GM19452 (cell line): ENCODE results near the gene COPG2.

ENCODE experiments used
- ATAC-seq: cut with Tn5 transposase; IDR thresholded peaks from one replicate; pipeline ENCODE4 v1.9.1; 2021; ENCODE audit not compliant: unreplicated experiment

The COPG2 gene

GRCh38 chr7:130478991-130479390 is 189.6 kb downstream of the COPG2 start:
- ATAC-seq: no peak

- ATAC-seq: no peak
Observed at GRCh38 chr7:130476297-130477150, 192.0 kb downstream of the COPG2 start.

GRCh38 chr7:130475776-130476175 is 192.8 kb downstream of the COPG2 start:
- no peak for ATAC-seq

GRCh38 chr7:130473876-130474275 is 194.7 kb downstream of the COPG2 start:
- no peak for ATAC-seq

GRCh38 chr7:130473289-130473688 is 195.3 kb downstream of the COPG2 start:
- ATAC-seq: no peak

GRCh38 chr7:130471974-130472373 is 196.6 kb downstream of the COPG2 start:
- no peak for ATAC-seq

GRCh38 chr7:130468612-130469011 is 199.9 kb downstream of the COPG2 start:
- ATAC-seq: no peak

GRCh38 chr7:130463553-130464434 is 204.8 kb downstream of the COPG2 start:
- no peak for ATAC-seq

- ATAC-seq: no peak
Observed at GRCh38 chr7:130461272-130461671, 207.3 kb downstream of the COPG2 start.

- no peak for ATAC-seq
Observed at GRCh38 chr7:130458257-130458656, 210.3 kb downstream of the COPG2 start.
